ENCODE data around the gene CDH4.

CDH4 gene

DNA sequence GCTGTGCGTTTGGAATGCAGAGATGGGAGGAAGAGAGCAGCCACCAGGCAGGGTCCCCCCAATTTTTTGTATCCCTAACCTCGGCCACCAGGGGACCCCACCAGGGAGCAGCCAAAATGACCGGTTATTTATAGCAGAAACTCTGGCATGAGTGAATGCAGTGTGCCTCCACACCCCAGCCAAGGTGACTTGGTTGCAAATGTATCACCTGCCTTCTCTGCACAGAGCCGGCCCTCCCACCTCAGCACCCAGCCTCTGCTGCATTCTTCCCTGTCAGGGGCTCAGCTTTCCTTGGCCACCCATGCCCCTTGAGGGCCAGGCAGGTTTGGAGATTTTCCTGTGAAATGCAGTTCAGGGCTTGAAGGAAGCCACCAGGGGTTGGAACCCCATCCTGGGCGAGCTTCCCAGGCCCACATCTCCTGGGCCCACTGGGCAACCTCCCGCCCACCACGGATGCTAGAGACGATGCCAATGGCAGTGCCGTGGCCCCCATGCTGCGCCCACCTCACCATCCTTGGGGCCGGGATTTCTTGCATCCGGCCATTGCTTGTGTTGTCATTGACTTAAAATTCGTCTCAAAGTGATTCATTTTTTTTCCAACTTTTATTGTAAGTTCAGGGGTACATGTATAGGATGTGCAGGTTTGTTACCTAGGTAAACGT lies 522.0 kb downstream of the CDH4 start:
- no peaks in the 10 kb centered on the region for H3K9me3 ChIP-seq (ENCODE audit: insufficient read depth, low read length, severe bottlenecking)
- TF ChIP-seq EZH2 (IDR thresholded peaks at IDR 0.05; ENCODE audit: borderline replicate concordance, low read depth, low read length, severe bottlenecking), result no peak
- TF ChIP-seq, protein P1, sequence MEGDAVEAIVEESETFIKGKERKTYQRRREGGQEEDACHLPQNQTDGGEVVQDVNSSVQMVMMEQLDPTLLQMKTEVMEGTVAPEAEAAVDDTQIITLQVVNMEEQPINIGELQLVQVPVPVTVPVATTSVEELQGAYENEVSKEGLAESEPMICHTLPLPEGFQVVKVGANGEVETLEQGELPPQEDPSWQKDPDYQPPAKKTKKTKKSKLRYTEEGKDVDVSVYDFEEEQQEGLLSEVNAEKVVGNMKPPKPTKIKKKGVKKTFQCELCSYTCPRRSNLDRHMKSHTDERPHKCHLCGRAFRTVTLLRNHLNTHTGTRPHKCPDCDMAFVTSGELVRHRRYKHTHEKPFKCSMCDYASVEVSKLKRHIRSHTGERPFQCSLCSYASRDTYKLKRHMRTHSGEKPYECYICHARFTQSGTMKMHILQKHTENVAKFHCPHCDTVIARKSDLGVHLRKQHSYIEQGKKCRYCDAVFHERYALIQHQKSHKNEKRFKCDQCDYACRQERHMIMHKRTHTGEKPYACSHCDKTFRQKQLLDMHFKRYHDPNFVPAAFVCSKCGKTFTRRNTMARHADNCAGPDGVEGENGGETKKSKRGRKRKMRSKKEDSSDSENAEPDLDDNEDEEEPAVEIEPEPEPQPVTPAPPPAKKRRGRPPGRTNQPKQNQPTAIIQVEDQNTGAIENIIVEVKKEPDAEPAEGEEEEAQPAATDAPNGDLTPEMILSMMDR (IDR thresholded peaks at IDR 0.05; ENCODE audit: borderline replicate concordance, extremely low read depth, low read length, poor library complexity, severe bottlenecking), result no peak
- no peak overlapping the region for H3K27ac ChIP-seq (ENCODE audit: low read length)
- H3K79me2 ChIP-seq (ENCODE audit: insufficient read depth, low read length), result no peaks in the 10 kb centered on the region
- no peak for ATAC-seq (ENCODE audit: insufficient read depth, low read depth)
- H4K20me1 ChIP-seq (ENCODE audit: insufficient read depth, low read length), result peaks cover 6% of the 10 kb centered on the region
- no peak overlapping the region for H3K4me3 ChIP-seq (ENCODE audit: low read depth in 1 of 2, low read length in 2 of 2)
- H3K4me1 ChIP-seq (ENCODE audit: insufficient read depth, low read length), result no peaks in the 10 kb centered on the region
- no peak overlapping the region for H3K9ac ChIP-seq (ENCODE audit: low read depth, low read length)
- H3K36me3 ChIP-seq (ENCODE audit: insufficient read depth, low read length), result no peaks in the 10 kb centered on the region
- no peak overlapping the region for H3K4me2 ChIP-seq (ENCODE audit: insufficient read depth, low read length)
- no peak for DNase-seq
- H2AFZ ChIP-seq (ENCODE audit: low read depth, low read length), result no peak overlapping the region
- no peaks in the 10 kb centered on the region for H3K27me3 ChIP-seq (ENCODE audit: insufficient read depth, low read length, poor library complexity)

DNA sequence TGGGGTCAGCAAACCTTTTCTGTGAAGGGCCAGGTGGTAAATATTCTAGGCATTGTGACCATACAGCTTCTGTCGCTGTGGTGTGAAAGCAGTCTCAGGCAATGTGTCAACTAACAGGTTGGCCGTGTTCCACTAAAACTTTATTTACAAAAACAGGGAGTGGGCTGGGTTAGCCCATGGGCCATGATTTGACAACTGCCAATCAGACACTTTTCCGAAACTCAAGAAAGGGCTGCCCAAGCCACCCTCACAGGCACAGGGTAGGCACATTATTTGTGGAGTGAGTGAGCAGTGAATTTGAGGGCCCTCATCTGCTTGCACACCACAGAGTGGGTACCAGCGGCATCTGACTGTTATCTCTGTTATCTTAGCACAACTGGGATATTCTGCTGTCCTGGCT lies 523.4 kb downstream of the CDH4 start:
- Histone ChIP-seq H2AFZ (ENCODE audit: low read depth, low read length) (no peak overlapping the region), H3K27me3 (ENCODE audit: insufficient read depth, low read length, poor library complexity) (no peaks in the 10 kb centered on the region), H3K79me2 (ENCODE audit: insufficient read depth, low read length) (no peaks in the 10 kb centered on the region), H3K36me3 (ENCODE audit: insufficient read depth, low read length) (no peaks in the 10 kb centered on the region), H3K9me3 (ENCODE audit: insufficient read depth, low read length, severe bottlenecking) (no peaks in the 10 kb centered on the region), H3K27ac (ENCODE audit: low read length) (no peak overlapping the region), H4K20me1 (ENCODE audit: insufficient read depth, low read length) (peaks cover 6% of the 10 kb centered on the region), H3K4me3 (ENCODE audit: low read depth in 1 of 2, low read length in 2 of 2) (no peak overlapping the region), H3K4me1 (ENCODE audit: insufficient read depth, low read length) (no peaks in the 10 kb centered on the region), H3K9ac (ENCODE audit: low read depth, low read length) (no peak overlapping the region), H3K4me2 (ENCODE audit: insufficient read depth, low read length) (no peak overlapping the region)
- TF ChIP-seq EZH2 (IDR thresholded peaks at IDR 0.05; ENCODE audit: borderline replicate concordance, low read depth, low read length, severe bottlenecking), result no peak
- TF ChIP-seq, protein P1 (IDR thresholded peaks at IDR 0.05; ENCODE audit: borderline replicate concordance, extremely low read depth, low read length, poor library complexity, severe bottlenecking), result no peak
- DNase-seq (no peak), ATAC-seq (ENCODE audit: insufficient read depth, low read depth) (no peak)

DNA sequence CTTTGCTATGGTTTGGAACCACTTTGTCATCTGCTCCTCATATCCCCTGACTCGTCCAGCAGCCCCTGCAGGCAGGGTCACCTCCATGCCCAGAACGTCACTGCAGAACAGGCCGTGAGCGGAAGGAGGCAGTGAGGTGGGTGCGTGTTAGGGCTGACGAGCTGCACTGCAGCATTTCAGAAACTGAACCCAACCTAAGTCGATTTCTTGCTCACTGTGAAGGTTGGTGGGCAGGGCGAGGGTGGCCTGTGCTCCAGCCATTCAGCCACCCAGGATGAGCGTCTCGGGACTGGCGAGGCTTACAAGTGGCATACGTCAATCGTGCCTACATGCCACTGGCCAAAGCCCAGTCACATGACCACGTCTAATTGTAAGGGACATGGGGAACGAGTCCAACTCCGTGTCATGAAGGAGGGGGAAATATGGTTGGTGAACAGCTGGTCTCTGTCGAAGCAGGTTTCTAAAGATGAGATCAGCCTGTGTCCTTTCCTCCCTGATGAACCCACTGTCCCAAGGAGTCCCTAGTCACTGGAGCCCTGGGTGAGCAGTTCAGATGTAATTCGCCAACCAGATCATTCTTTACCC lies 524.5 kb downstream of the CDH4 start:
- TF ChIP-seq EZH2 (IDR thresholded peaks at IDR 0.05; ENCODE audit: borderline replicate concordance, low read depth, low read length, severe bottlenecking), result no peak
- TF ChIP-seq, protein P1 (IDR thresholded peaks at IDR 0.05; ENCODE audit: borderline replicate concordance, extremely low read depth, low read length, poor library complexity, severe bottlenecking), result no peak
- H3K4me2 ChIP-seq (ENCODE audit: insufficient read depth, low read length), result no peak overlapping the region
- DNase-seq, result no peak
- peaks cover 6% of the 10 kb centered on the region for H4K20me1 ChIP-seq (ENCODE audit: insufficient read depth, low read length)
- H3K4me3 ChIP-seq (ENCODE audit: low read depth in 1 of 2, low read length in 2 of 2), result no peak overlapping the region
- no peak for ATAC-seq (ENCODE audit: insufficient read depth, low read depth)
- H3K27me3 ChIP-seq (ENCODE audit: insufficient read depth, low read length, poor library complexity), result no peaks in the 10 kb centered on the region
- H3K79me2 ChIP-seq (ENCODE audit: insufficient read depth, low read length), result no peaks in the 10 kb centered on the region
- no peak overlapping the region for H3K27ac ChIP-seq (ENCODE audit: low read length)
- H3K4me1 ChIP-seq (ENCODE audit: insufficient read depth, low read length), result no peaks in the 10 kb centered on the region
- no peaks in the 10 kb centered on the region for H3K36me3 ChIP-seq (ENCODE audit: insufficient read depth, low read length)
- no peak overlapping the region for H2AFZ ChIP-seq (ENCODE audit: low read depth, low read length)
- no peaks in the 10 kb centered on the region for H3K9me3 ChIP-seq (ENCODE audit: insufficient read depth, low read length, severe bottlenecking)
- H3K9ac ChIP-seq (ENCODE audit: low read depth, low read length), result no peak overlapping the region
